ENCODE results near the gene KRT85. TPM values are rescaled to one million over a fixed set of nuclear protein-coding genes. Genes with fewer than 3 reads are reported as not detected.

The KRT85 gene
- total RNA-seq, 4 donors from 2014 or later: not detected

DNA sequence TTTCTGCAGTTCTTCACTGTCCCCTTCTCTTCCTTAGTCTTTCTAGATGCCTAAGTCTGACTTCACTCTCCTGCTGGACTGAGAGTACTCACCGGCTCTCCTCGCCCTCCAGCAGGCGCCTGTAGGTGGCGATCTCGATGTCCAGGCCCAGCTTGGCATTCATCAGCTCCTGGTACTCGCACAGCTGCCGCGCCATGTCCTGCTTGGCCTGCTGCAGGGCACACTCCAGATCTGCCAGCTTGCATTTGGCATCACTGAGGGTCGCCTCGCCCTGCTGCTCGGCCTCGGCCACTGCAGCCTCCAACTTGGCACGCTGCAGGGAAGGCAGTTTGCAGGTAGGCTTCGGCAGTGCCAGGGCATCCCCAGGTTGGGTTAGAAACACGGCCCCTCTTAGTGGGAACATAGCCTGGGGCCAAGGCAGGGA, 13.0 kb upstream of the KRT85 start:
- TF ChIP-seq, protein P1, sequence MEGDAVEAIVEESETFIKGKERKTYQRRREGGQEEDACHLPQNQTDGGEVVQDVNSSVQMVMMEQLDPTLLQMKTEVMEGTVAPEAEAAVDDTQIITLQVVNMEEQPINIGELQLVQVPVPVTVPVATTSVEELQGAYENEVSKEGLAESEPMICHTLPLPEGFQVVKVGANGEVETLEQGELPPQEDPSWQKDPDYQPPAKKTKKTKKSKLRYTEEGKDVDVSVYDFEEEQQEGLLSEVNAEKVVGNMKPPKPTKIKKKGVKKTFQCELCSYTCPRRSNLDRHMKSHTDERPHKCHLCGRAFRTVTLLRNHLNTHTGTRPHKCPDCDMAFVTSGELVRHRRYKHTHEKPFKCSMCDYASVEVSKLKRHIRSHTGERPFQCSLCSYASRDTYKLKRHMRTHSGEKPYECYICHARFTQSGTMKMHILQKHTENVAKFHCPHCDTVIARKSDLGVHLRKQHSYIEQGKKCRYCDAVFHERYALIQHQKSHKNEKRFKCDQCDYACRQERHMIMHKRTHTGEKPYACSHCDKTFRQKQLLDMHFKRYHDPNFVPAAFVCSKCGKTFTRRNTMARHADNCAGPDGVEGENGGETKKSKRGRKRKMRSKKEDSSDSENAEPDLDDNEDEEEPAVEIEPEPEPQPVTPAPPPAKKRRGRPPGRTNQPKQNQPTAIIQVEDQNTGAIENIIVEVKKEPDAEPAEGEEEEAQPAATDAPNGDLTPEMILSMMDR (IDR thresholded peaks at IDR 0.05): peak in 1 of 3 experiments; percentile 24
- no peak for TF ChIP-seq POLR2A (IDR thresholded peaks at IDR 0.05; ENCODE audit: low read depth)
- TF ChIP-seq POLR2AphosphoS5 (IDR thresholded peaks at IDR 0.05): no peak
- no peak for TF ChIP-seq EP300 (IDR thresholded peaks at IDR 0.05)
- intact Hi-C loops (cut with DNase I): no loop called here
- no peak for DNase-seq (ENCODE audit: extremely low spot score)
- Histone ChIP-seq H3K27me3 (peaks cover 0 to 9% (median 0%) of the 10 kb centered on the region in 4 donors), H3K9me3 (no peaks in the 10 kb centered on the region), H3K4me1 (no peaks in the 10 kb centered on the region), H3K4me3 (no peak overlapping the region), H3K27ac (replicated peaks in 1 of 4) (no peak overlapping the region), H3K36me3 (no peaks in the 10 kb centered on the region)
- WGBS: 64% methylated on average over 14 of the region's 15 CpGs

DNA sequence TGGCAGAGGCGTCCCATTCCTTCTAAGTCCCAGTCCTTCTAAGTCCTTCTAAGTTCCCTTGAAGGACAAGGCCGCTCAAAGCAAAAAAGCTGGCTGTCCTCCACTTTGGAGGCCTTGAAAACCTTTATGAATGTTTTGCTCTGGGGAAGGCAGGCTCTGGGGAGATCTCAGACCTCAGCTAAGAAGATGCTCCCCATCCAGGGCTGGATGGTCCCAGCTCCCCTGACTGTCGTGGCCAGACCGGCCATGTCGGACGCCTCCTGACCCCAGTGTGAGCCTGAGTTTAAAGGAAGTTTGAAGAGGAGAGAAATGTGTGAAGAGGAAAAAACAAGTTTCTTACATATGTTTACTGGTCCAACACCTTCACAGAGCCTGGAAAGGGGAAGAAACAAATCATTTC, 12.3 kb upstream of the KRT85 start:
- H3K9me3 ChIP-seq: no peaks in the 10 kb centered on the region
- no peak overlapping the region for H3K27ac ChIP-seq (replicated peaks in 1 of 4)
- intact Hi-C loops (cut with DNase I): loop anchor here (10.0 kb wide), 2 partner anchors 195 to 605 kb away; partner anchors contain the start of gene KRT74
- H3K4me1 ChIP-seq: no peaks in the 10 kb centered on the region
- H3K27me3 ChIP-seq: peaks cover 0 to 9% (median 0%) of the 10 kb centered on the region in 4 donors
- WGBS: 92% methylated on average over 6 of the region's 6 CpGs
- DNase-seq (ENCODE audit: extremely low spot score): no peak
- H3K36me3 ChIP-seq: no peaks in the 10 kb centered on the region
- H3K4me3 ChIP-seq: no peak overlapping the region
- no peak for TF ChIP-seq POLR2AphosphoS5 (IDR thresholded peaks at IDR 0.05)
- TF ChIP-seq, protein P1 (IDR thresholded peaks at IDR 0.05): no peak
- TF ChIP-seq POLR2A (IDR thresholded peaks at IDR 0.05; ENCODE audit: low read depth): no peak
- no peak for TF ChIP-seq EP300 (IDR thresholded peaks at IDR 0.05)

DNA sequence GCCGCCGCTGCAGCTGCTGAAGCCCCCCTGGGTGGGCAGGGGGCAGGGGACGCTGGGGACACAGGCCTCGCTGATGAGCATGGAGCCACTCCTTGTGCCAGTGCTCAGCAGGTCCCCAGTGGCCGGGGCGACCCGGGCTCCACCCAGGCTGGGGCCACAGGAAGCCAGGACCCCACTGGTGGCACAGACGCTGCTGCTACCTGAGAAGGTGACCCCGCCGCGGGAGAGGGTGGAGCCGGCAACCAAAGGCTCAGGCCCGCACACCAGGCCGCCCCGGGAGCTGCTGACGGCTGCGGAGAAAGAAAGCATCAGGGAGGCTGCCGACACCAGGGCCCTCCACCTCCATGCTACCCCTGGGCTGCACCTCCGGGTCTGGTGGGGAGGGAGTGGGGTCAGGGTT, 10.8 kb upstream of the KRT85 start:
- Histone ChIP-seq H3K27me3 (peaks cover 0 to 9% (median 0%) of the 10 kb centered on the region in 4 donors), H3K27ac (replicated peaks in 1 of 4) (no peak overlapping the region)
- no peak for DNase-seq (ENCODE audit: extremely low spot score)

DNA sequence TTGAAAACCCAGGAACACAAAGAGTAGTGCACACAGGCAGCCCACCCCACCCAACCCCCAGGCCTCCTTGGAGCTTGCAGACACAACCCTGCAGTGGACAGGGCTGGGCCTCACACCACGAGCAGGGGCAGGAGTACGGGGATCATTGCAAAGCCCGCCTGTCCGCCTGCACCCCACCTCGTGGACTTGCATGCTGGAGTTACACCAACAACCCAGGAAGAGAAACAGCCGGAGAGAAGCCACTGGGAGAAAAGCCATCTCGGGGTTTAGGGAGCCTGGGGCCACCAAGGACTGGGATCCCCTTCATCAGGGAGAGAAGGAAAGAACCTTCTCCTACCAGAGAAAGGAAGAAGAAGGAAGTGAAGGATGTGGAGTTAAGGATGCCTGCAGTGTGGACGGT, 10.0 kb upstream of the KRT85 start:
- WGBS: 92% methylated on average over 8 of the region's 8 CpGs
- H3K4me3 ChIP-seq: no peak overlapping the region
- no peaks in the 10 kb centered on the region for H3K9me3 ChIP-seq
- H3K4me1 ChIP-seq: peaks cover 0 to under 1% (median 0%) of the 10 kb centered on the region in 4 donors
- no peaks in the 10 kb centered on the region for H3K36me3 ChIP-seq
- H3K27me3 ChIP-seq: peaks cover 0 to 9% (median 0%) of the 10 kb centered on the region in 4 donors
- TF ChIP-seq, protein P1 (IDR thresholded peaks at IDR 0.05): no peak
- TF ChIP-seq POLR2AphosphoS5 (IDR thresholded peaks at IDR 0.05) (no peak), EP300 (IDR thresholded peaks at IDR 0.05) (no peak), POLR2A (IDR thresholded peaks at IDR 0.05; ENCODE audit: low read depth) (no peak)
- DNase-seq (ENCODE audit: extremely low spot score): no peak
- no peak overlapping the region for H3K27ac ChIP-seq (replicated peaks in 1 of 4)
- intact Hi-C loops (cut with DNase I): loop anchor here (10.0 kb wide), 2 partner anchors 198 to 608 kb away; partner anchors contain the start of gene KRT74

More for the DNA sequence above, 10.8 kb upstream of the KRT85 start:
- H3K4me1 ChIP-seq: no peaks in the 10 kb centered on the region
- no peaks in the 10 kb centered on the region for H3K9me3 ChIP-seq
- no peak overlapping the region for H3K4me3 ChIP-seq
- intact Hi-C loops (cut with DNase I): loop anchor here (10.0 kb wide), 2 partner anchors 197 to 607 kb away; partner anchors contain the start of gene KRT74
- 66% methylated on average over 11 of the region's 19 CpGs for WGBS
- no peak for TF ChIP-seq EP300 (IDR thresholded peaks at IDR 0.05)
- TF ChIP-seq, protein P1 (IDR thresholded peaks at IDR 0.05): no peak
- no peak for TF ChIP-seq POLR2A (IDR thresholded peaks at IDR 0.05; ENCODE audit: low read depth)
- TF ChIP-seq POLR2AphosphoS5 (IDR thresholded peaks at IDR 0.05): no peak
- no peaks in the 10 kb centered on the region for H3K36me3 ChIP-seq

Data from esophagus muscularis mucosa (tissue), 4 donors.